ENCODE measurements around the gene VDAC1. TPM values are rescaled to one million over a fixed set of nuclear protein-coding genes. Genes with fewer than 3 reads are reported as not detected.

VDAC1 gene
- total and polyA plus RNA-seq, 4 experiments from 2014 or later: 45.1 to 103 (median 73.3) TPM

DNA sequence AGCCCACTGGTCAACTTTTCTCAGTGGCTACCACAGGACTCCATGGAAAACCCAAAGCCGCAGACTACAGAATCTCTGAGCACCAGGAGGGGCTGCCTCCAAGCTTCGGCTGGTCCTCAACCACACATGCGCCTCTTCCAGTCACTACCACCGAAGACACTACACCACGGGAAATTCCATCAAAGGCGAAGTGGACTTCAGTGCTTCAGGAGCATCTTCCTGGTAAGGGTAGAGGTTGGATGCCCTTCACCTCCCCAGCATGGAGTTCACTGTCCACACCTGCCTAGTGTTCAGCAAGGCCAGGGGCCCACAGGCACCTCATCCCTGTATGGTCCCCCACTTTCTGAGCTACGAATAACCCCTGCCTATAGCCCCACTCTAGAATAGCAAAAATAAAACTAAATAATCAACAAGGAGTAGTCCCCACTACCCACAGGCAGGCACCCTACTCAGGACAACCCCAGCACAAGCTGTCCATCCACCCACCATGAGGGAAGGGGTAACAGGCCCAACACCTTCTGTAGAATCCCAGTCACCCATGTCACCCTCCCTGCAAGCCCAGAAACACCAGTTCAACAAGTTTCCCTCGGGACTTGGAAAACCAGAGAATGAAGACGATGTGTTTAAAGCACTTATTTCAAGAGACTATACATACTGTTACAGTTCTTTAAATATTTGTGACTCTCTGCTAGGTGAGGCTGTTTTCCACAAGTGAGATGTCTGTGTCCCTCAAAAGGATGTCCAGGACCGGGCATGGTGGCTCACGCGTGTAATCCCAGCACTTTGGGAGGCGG is 2.6 kb downstream of the VDAC1 start:
- peak overlapping the region; percentile 38 to 91 (median 68) for H3K4me3 Mint-ChIP-seq
- no peaks in the 10 kb centered on the region for H3K9me3 ChIP-seq (ENCODE audit: control insufficient read depth in 1 of 2, low read length in 2 of 2)
- peaks cover 0 to 19% of the 10 kb centered on the region in 2 donors for H3K36me3 Mint-ChIP-seq
- peaks cover 57% of the 10 kb centered on the region for H3K4me1 ChIP-seq (ENCODE audit: insufficient read depth, low read length)
- peak overlapping the region; percentile 47 to 99 (median 86) for H3K27ac Mint-ChIP-seq
- no peaks in the 10 kb centered on the region for H3K9me3 Mint-ChIP-seq
- H3K27me3 ChIP-seq (ENCODE audit: insufficient read depth, low read length): no peaks in the 10 kb centered on the region
- ChIA-PET POLR2A (ENCODE audit: partially characterized antibody) (no interaction called here), CTCF (ENCODE audit: partially characterized antibody) (interaction anchor here (0.9 kb wide), 1 partner anchor 9 kb away, joined by 4 read pairs; no protein-coding TSS in a partner anchor)
- H3K4me3 ChIP-seq (ENCODE audit: low read length in 2 of 2): no peak overlapping the region
- intact Hi-C loops (cut with micrococcal nuclease): loop anchor here (10.0 kb wide), 3 partner anchors 633 to 903 kb away; partner anchors contain the start of genes CAMLG, PCBD2 and SAR1B
- peak overlapping the region; percentile 96 for H3K27ac ChIP-seq (ENCODE audit: low read depth, low read length)
- H3K4me1 Mint-ChIP-seq: peaks cover 36 to 67% (median 52%) of the 10 kb centered on the region in 4 donors
- DNase-seq: no peak
- H3K27me3 Mint-ChIP-seq: no peaks in the 10 kb centered on the region
- peaks cover 4% of the 10 kb centered on the region for H3K36me3 ChIP-seq (ENCODE audit: insufficient read depth, low read length)

DNA sequence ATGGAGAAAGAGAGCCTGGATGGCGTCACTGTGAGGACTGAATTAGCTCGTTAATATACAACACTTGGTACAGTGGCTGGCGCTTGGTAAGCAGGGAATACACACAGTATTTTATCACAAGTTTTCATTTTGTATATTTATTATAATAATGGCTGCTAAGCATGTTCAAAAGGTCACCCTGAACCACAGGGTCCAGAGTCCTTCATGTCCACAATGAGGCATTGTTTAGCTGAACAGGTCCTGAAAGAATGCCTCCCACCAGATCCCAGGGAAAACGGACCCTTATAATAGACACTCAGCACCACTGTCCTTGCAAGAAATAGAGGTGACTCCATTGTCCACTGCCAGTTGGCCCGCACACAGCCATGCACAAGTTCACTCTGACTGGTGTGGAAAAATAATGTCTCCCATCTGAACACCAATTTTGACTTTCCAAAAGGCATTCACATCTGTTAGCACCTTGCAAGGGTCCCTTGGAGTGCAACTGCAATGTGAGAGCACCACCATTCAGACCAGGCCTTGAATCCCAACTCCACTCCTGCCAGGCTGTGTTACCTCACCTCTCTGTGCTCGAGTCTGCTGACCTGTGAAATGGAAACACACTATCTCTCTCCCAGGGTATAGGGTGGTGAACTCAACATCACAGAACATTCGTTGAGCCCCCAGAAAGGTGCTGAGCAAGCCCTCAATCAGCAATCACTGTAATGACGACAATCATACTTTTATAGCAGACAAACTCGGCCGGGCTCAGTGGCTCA is 3.9 kb downstream of the VDAC1 start:
- Histone ChIP-seq H3K9me3 (ENCODE audit: control insufficient read depth in 1 of 2, low read length in 2 of 2) (no peaks in the 10 kb centered on the region), H3K4me1 (ENCODE audit: insufficient read depth, low read length) (peaks cover 66% of the 10 kb centered on the region), H3K27ac (ENCODE audit: low read depth, low read length) (no peak overlapping the region), H3K4me3 (ENCODE audit: low read length in 2 of 2) (no peak overlapping the region), H3K36me3 (ENCODE audit: insufficient read depth, low read length) (peaks cover 4% of the 10 kb centered on the region), H3K27me3 (ENCODE audit: insufficient read depth, low read length) (no peaks in the 10 kb centered on the region)
- Mint-ChIP-seq H3K4me3 (peak overlapping the region in 2 of 8 donors; percentile 15 to 25), H3K9me3 (no peaks in the 10 kb centered on the region), H3K4me1 (peaks cover 42 to 76% (median 59%) of the 10 kb centered on the region in 4 donors), H3K27ac (peak overlapping the region in 5 of 7 donors; percentile 44 to 80 (median 66)), H3K27me3 (no peaks in the 10 kb centered on the region), H3K36me3 (peaks cover 0 to 19% of the 10 kb centered on the region in 2 donors)
- POLR2A ChIA-PET (ENCODE audit: partially characterized antibody): interaction anchor here (0.6 kb wide), 1 partner anchor 647 kb away, joined by 3 read pairs; no protein-coding TSS in a partner anchor
- no peak for DNase-seq
- intact Hi-C loops (cut with micrococcal nuclease): loop anchor here (10.0 kb wide), 3 partner anchors 634 to 904 kb away; partner anchors contain the start of genes CAMLG, PCBD2 and SAR1B
- CTCF ChIA-PET (ENCODE audit: partially characterized antibody): interaction anchor here (0.9 to 9.0 kb wide), 2 partner anchors 19 to 39 kb away, joined by 3 to 87 read pairs; no protein-coding TSS in a partner anchor

DNA sequence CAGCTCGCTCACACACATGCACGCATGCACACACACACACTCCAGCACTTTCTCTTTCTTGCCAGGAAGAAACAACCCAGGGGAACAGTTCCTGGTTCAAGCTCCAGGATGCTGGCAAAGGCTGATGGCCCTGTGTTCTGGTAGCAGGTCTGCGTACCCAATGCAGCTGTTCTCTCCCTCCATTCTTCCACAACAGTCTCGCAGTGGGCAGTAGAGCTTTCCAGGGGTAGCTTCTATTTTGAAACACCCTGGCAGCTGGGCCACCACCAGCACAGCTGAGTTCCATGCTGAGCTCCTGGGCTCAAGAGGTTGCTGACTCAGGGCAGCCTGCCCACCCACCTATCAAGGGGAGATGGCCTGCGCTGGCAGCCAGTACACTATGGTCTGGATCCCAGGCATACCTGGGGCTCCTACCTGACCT is 4.7 kb downstream of the VDAC1 start:
- Mint-ChIP-seq H3K36me3 (peaks cover 0 to 16% of the 10 kb centered on the region in 2 donors), H3K27ac (peak overlapping the region in 5 of 7 donors; percentile 21 to 72 (median 35)), H3K4me3 (peak overlapping the region in 1 of 8 donors; percentile 59), H3K9me3 (no peaks in the 10 kb centered on the region), H3K4me1 (peaks cover 40 to 76% (median 59%) of the 10 kb centered on the region in 4 donors), H3K27me3 (no peaks in the 10 kb centered on the region)
- peaks cover 67% of the 10 kb centered on the region for H3K4me1 ChIP-seq (ENCODE audit: insufficient read depth, low read length)
- no peaks in the 10 kb centered on the region for H3K27me3 ChIP-seq (ENCODE audit: insufficient read depth, low read length)
- no peaks in the 10 kb centered on the region for H3K9me3 ChIP-seq (ENCODE audit: control insufficient read depth in 1 of 2, low read length in 2 of 2)
- ChIA-PET POLR2A (ENCODE audit: partially characterized antibody) (no interaction called here), CTCF (ENCODE audit: partially characterized antibody) (interaction anchor here (1.1 to 9.0 kb wide), 2 partner anchors 19 to 52 kb away, joined by 3 to 87 read pairs; no protein-coding TSS in a partner anchor)
- no peak for DNase-seq
- intact Hi-C loops (cut with micrococcal nuclease): loop anchor here (10.0 kb wide), 3 partner anchors 635 to 905 kb away; partner anchors contain the start of genes CAMLG, PCBD2 and SAR1B
- H3K27ac ChIP-seq (ENCODE audit: low read depth, low read length): no peak overlapping the region
- H3K36me3 ChIP-seq (ENCODE audit: insufficient read depth, low read length): peaks cover 4% of the 10 kb centered on the region
- no peak overlapping the region for H3K4me3 ChIP-seq (ENCODE audit: low read length in 2 of 2)

DNA sequence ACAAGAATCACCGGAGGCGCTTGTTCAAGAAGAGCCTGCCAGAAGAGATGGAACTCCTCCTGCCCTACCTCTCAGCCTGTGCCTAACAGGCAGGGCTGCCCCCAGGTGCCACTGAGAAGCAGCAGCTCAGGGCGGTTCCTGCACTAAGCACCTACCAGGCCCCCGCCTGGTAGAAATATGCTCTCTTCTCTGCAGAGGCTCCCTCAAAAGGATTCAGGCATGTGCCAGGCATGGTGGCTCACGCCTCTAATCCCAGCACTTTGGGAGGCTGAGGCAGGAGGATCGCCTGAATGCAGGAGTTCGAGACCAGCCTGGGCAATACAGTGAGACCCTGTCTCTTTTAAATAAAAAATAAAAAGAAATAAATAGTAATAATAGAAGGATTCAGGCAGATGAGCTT is 6.0 kb downstream of the VDAC1 start:
- no peak overlapping the region for H3K27ac ChIP-seq (ENCODE audit: low read depth, low read length)
- Mint-ChIP-seq H3K27me3 (no peaks in the 10 kb centered on the region), H3K4me1 (peaks cover 48 to 87% (median 69%) of the 10 kb centered on the region in 4 donors), H3K9me3 (no peaks in the 10 kb centered on the region), H3K27ac (peak overlapping the region in 2 of 7 donors; percentile 57 to 84), H3K4me3 (peak overlapping the region in 1 of 8 donors; percentile 26), H3K36me3 (peaks cover 0 to 18% of the 10 kb centered on the region in 2 donors)
- peaks cover 4% of the 10 kb centered on the region for H3K36me3 ChIP-seq (ENCODE audit: insufficient read depth, low read length)
- H3K4me1 ChIP-seq (ENCODE audit: insufficient read depth, low read length): peaks cover 77% of the 10 kb centered on the region
- ChIA-PET POLR2A (ENCODE audit: partially characterized antibody) (interaction anchor here (0.6 kb wide), 1 partner anchor 151 kb away, joined by 3 read pairs; no protein-coding TSS in a partner anchor), CTCF (ENCODE audit: partially characterized antibody) (interaction anchor here (1.0 to 9.0 kb wide), 4 partner anchors 17 to 53 kb away, joined by 3 to 87 read pairs (median 6); no protein-coding TSS in a partner anchor)
- no peaks in the 10 kb centered on the region for H3K9me3 ChIP-seq (ENCODE audit: control insufficient read depth in 1 of 2, low read length in 2 of 2)
- no peak overlapping the region for H3K4me3 ChIP-seq (ENCODE audit: low read length in 2 of 2)
- intact Hi-C loops (cut with micrococcal nuclease): no loop called here
- no peaks in the 10 kb centered on the region for H3K27me3 ChIP-seq (ENCODE audit: insufficient read depth, low read length)
- no peak for DNase-seq

DNA sequence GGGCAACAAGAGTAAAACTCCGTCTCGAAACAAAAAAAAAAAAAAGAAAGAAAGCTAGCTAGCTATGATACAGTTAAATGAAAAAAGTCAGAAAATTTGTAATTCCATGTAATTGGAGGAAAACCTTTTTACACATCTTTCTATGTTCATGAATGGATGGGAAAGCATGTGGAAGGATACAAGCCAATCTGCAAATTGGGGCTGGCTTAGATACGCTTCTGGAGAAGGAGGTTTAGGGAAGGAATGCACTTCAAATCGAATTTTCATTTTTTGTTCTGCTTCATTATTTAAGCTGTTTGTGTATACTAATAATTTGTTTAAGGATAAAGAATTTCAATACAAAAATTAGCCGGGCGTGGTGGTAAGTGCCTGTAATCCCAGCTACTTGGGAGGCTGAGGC is 6.7 kb downstream of the VDAC1 start:
- Mint-ChIP-seq H3K27me3 (no peaks in the 10 kb centered on the region), H3K36me3 (peaks cover 0 to 13% of the 10 kb centered on the region in 2 donors), H3K9me3 (no peaks in the 10 kb centered on the region), H3K4me1 (peaks cover 48 to 88% (median 68%) of the 10 kb centered on the region in 4 donors), H3K4me3 (no peak overlapping the region), H3K27ac (peak overlapping the region in 4 of 7 donors; percentile 9 to 72 (median 18))
- no peak for DNase-seq
- H3K9me3 ChIP-seq (ENCODE audit: control insufficient read depth in 1 of 2, low read length in 2 of 2): no peaks in the 10 kb centered on the region
- H3K4me3 ChIP-seq (ENCODE audit: low read length in 2 of 2): no peak overlapping the region
- intact Hi-C loops (cut with micrococcal nuclease): no loop called here
- no peaks in the 10 kb centered on the region for H3K27me3 ChIP-seq (ENCODE audit: insufficient read depth, low read length)
- H3K4me1 ChIP-seq (ENCODE audit: insufficient read depth, low read length): peaks cover 69% of the 10 kb centered on the region
- ChIA-PET CTCF (ENCODE audit: partially characterized antibody) (interaction anchor here (0.7 to 9.0 kb wide), 6 partner anchors 11 to 691 kb away, joined by 3 to 87 read pairs (median 5); no protein-coding TSS in a partner anchor), POLR2A (ENCODE audit: partially characterized antibody) (interaction anchor here (0.6 to 0.9 kb wide), 2 partner anchors 18 to 151 kb away, joined by 3 read pairs; no protein-coding TSS in a partner anchor)
- no peak overlapping the region for H3K27ac ChIP-seq (ENCODE audit: low read depth, low read length)
- peaks cover 4% of the 10 kb centered on the region for H3K36me3 ChIP-seq (ENCODE audit: insufficient read depth, low read length)

DNA sequence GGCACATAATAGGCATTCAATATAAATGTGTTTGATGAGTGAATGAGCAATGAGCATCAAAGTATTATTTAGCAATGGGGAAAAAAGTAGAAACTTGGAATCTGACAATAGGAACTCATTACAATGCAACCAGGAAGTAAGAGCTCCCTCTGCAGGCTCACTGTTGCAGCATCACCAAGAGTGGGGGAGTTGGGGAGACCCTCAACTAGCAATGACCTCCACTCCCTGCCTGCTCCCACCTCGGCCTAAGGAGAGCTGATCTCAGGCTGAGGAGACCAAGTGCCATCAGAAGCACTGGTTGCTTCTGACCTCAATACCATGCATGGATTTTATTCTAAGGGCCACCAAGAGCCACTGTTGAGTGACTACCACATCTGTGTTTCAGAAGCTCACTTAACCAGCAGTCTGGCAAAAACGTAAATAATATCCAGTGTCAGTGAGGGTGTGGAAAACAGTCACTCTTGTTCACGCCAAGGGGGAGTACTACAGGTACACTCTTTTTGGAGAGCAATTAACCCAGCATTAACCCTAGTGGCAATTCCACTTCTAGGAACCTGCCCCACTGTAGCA is 8.0 kb downstream of the VDAC1 start:
- no peaks in the 10 kb centered on the region for H3K9me3 Mint-ChIP-seq
- Histone ChIP-seq H3K4me1 (ENCODE audit: insufficient read depth, low read length) (peaks cover 56% of the 10 kb centered on the region), H3K36me3 (ENCODE audit: insufficient read depth, low read length) (peaks cover 4% of the 10 kb centered on the region), H3K4me3 (ENCODE audit: low read length in 2 of 2) (no peak overlapping the region), H3K27ac (ENCODE audit: low read depth, low read length) (no peak overlapping the region), H3K9me3 (ENCODE audit: control insufficient read depth in 1 of 2, low read length in 2 of 2) (no peaks in the 10 kb centered on the region), H3K27me3 (ENCODE audit: insufficient read depth, low read length) (no peaks in the 10 kb centered on the region)
- peaks cover 0 to 17% of the 10 kb centered on the region in 2 donors for H3K36me3 Mint-ChIP-seq
- DNase-seq: peak in 2 of 5 donors; percentile 11 to 22
- ChIA-PET POLR2A (ENCODE audit: partially characterized antibody) (interaction anchor here (3.3 kb wide), 1 partner anchor 9 kb away, joined by 22 read pairs; the partner anchor contains the start of gene VDAC1), CTCF (ENCODE audit: partially characterized antibody) (interaction anchor here (0.9 to 9.0 kb wide), 8 partner anchors 8 to 155 kb away, joined by 3 to 87 read pairs (median 4); partner anchors contain the start of gene VDAC1)
- intact Hi-C loops (cut with micrococcal nuclease): no loop called here
- H3K27me3 Mint-ChIP-seq: no peaks in the 10 kb centered on the region
- peaks cover 44 to 80% (median 63%) of the 10 kb centered on the region in 4 donors for H3K4me1 Mint-ChIP-seq
- H3K27ac Mint-ChIP-seq: no peak overlapping the region
- H3K4me3 Mint-ChIP-seq: peak overlapping the region in 1 of 8 donors; percentile 49

Measured in CD4-positive, alpha-beta memory T cell (primary cell).